ENCODE results near the gene MTUS2. TPM values are rescaled to one million over a fixed set of nuclear protein-coding genes. Genes with fewer than 3 reads are reported as not detected.

The MTUS2 gene
- total and polyA plus RNA-seq, 10 of the 15 experiments (the other 5 are each of a cell fraction or from before 2014, with no cell fraction given) = under 0.01 to 0.05 (median 0.02) TPM; not detected in 6

GRCh38 chr13:29529754-29530153, 709.6 kb downstream of the MTUS2 start (continued):
- TF ChIP-seq ZNF592 (IDR thresholded peaks at IDR 0.05) (no peak), KAT2A (conservative IDR thresholded peaks at IDR 0.05; ENCODE audit: control insufficient read depth, low read depth, low read length) (no peak), IRF3 (IDR thresholded peaks at IDR 0.05) (no peak), JUNB (IDR thresholded peaks at IDR 0.05) (no peak), BRCA1 (IDR thresholded peaks at IDR 0.05; ENCODE audit: low read depth, low read length) (no peak), POU2F2 (IDR thresholded peaks at IDR 0.05; ENCODE audit: borderline replicate concordance, low read depth, low read length) (no peak), RAD21 (IDR thresholded peaks at IDR 0.05; ENCODE audit: insufficient read depth, low read depth, low read length) (no peak), RELA (IDR thresholded peaks at IDR 0.05; ENCODE audit: borderline replicate concordance, partially characterized antibody) (no peak), RAD51 (IDR thresholded peaks at IDR 0.05) (no peak)
